Measurements from ENCODE around the gene PCNA.

- TF ChIP-seq CTCF (IDR thresholded peaks at IDR 0.05) (no peak), POLR2AphosphoS5 (IDR thresholded peaks at IDR 0.05) (no peak)
Observed at GRCh38 chr20:5127859-5128424, 8.2 kb upstream of the PCNA start.
